Heart left ventricle (tissue), 16 donors: ENCODE data around the gene CINP. TPM values are rescaled to one million over a fixed set of nuclear protein-coding genes. Genes with fewer than 3 reads are reported as not detected.
A peak's percentile ranks its signal among the peaks of the same experiment; 100 is the strongest.

Experiments used
- ATAC-seq, 4 donors: fragments of 200-7000 bp; cut with Tn5 transposase; one replicate each; pipeline ENCODE4 v1.9.1; 2020 to 2022; ENCODE audit warnings: moderate library complexity in 4 of 4, mild to moderate bottlenecking in 3 of 4, moderate number of reproducible peaks in 1 of 4
- DNase-seq, 5 donors: peaks; one replicate each; pipeline ENCODE4 v3.0.0-alpha.2; 2020
- H3K27ac ChIP-seq, 12 donors: fragments of 200-600 bp; sonication (generic) in 4 of 12; one replicate each; pipeline versions ENCODE4 v1.5.0 to v1.8.0; 2016 to 2022; ENCODE audit warnings: mild to moderate bottlenecking in 2 of 12
- H3K27me3 ChIP-seq, 9 donors: fragments of 200-600 bp; sonication (generic) in 2 of 9; one replicate each; pipeline versions ENCODE4 v1.5.1 to v1.8.0; 2016 to 2022; ENCODE audit warnings: mild to moderate bottlenecking in 3 of 9
- H3K36me3 ChIP-seq, 9 donors: fragments of 200-600 bp; sonication (generic) in 2 of 9; one replicate each; pipeline versions ENCODE4 v1.5.0 to v1.8.0; 2018 to 2022; ENCODE audit warnings: mild to moderate bottlenecking in 2 of 9
- H3K4me1 ChIP-seq, 12 donors: fragments of 200-600 bp; sonication (generic) in 4 of 12; one replicate each; pipeline versions ENCODE4 v1.5.0 to v1.8.0; 2016 to 2022; ENCODE audit warnings: mild to moderate bottlenecking in 3 of 12
- H3K4me3 ChIP-seq, 12 donors: fragments of 200-600 bp; sonication (generic) in 4 of 12; one replicate each; pipeline versions ENCODE4 v1.5.0 to v1.8.0; 2017 to 2022; ENCODE audit warnings: mild to moderate bottlenecking in 9 of 12, moderate library complexity in 4 of 12
- H3K9me3 ChIP-seq, 12 donors: fragments of 200-600 bp; sonication (generic) in 4 of 12; one replicate each; pipeline versions ENCODE4 v1.5.0 to v1.8.0; 2016 to 2022; ENCODE audit warnings: mild to moderate bottlenecking in 1 of 12
- CTCF ChIP-seq, 12 donors: fragments of 200-600 bp; sonication (generic) in 4 of 12; IDR thresholded peaks; one replicate each; pipeline versions ENCODE4 v1.5.0 to v1.8.0; 2018 to 2022; ENCODE audit warnings: antibody characterized with exemption in 12 of 12, mild to moderate bottlenecking in 5 of 12
- POLR2A ChIP-seq, 2 donors: fragments of 450-650 bp; IDR thresholded peaks; one replicate each; pipeline ENCODE4 v1.6.1; 2017; ENCODE audit warnings: antibody characterized with exemption in 2 of 2, mild to moderate bottlenecking in 2 of 2, moderate library complexity in 2 of 2
- whole genome bisulfite sequencing, 4 donors: extraction: QIAGEN DNeasy Blood & Tissue Kit in 2 of 4; methylation state at CpG; one replicate each; pipeline versions ENCODE4 v1.1.5 to v1.1.7; 2013 to 2018; 5-methylcytosine and 5-hydroxymethylcytosine counted together
- intact Hi-C, 10 donors: fragments of 100-400 bp; cut with DNase I; formaldehyde crosslinking; loops; one replicate each; pipeline versions ENCODE4 v1.11.1 to v1.14.2; 2022
- polyA plus RNA-seq, 2 donors: library from polyadenylated mRNA; stranded (reverse); fragments of 200-250 nt; gene quantifications; one replicate each; pipeline ENCODE4 v1.2.3, GENCODE V29; 2013
- total RNA-seq, 9 donors: library from RNA; depleted of rRNA in 2 of 9; stranded (reverse); fragments of >200 nt in 2 of 9; fragmentation: NEBNext Ultra II Directional in 3 of 9; extraction: Animal tissue kit (Norgen Biotek cat#: 25700) in 3 of 9; gene quantifications; one replicate each; pipeline versions ENCODE4 v1.1.0 to v1.2.4, GENCODE V29; 2016 to 2023
- donor health status: ischemic (EF 13 %, LVEDD 7.1; RV severe dilation, severe dysfunction).
- donor health status: healthy with polysubstance abuse.
- donor health status: DM: no; HTN: yes; CAD: no.
- donor health status: DM: no; HTN: no; CAD: no.
- donor health status: ischemic (EF 25% LVEDD 6.9; RV normal size, moderate dysfunction).
- donor health status: ischemic (EF 25% LVEDD 5.7; RV mildly dilated, moderate dysfunction).
- donor health status: healthy.
- donor health status: DM: yes; HTN: yes; CAD: no.
- donor health status: ischemic (EF 35%, LVEDD 5.7; RV mildly dilated, moderate dysfunction).
- donor health status: nonischemic (EF 11% LVEDD 7.7; RV severe dilation, severe dysfunction).
- donor health status: DM: yes; HTN: yes; CAD: no.
- donor health status: PGD.
- donor health status: ischemic (EF 29% LVEDD 5.4; RV normal size, mild dysfunction).
- donor health status: nonischemic (EF 23%, LVEDD 6.1; RV moderate dilation, normal function).

CINP gene
- total and polyA plus RNA-seq, 11 donors, result 26.4 to 51.6 (median 35.3) TPM

- H3K4me3 ChIP-seq, result peak overlapping the region; percentile 59 to 97 (median 78)
- peak overlapping the region; percentile 85 to 97 (median 96) for H3K27ac ChIP-seq
- no peaks in the 10 kb centered on the region for H3K9me3 ChIP-seq
- peak in 1 of 5 donors; percentile 58 for DNase-seq
- H3K4me1 ChIP-seq, result peaks cover 0 to 59% (median 34%) of the 10 kb centered on the region in 12 donors
- TF ChIP-seq CTCF (IDR thresholded peaks at IDR 0.05), result no peak
- no peak for TF ChIP-seq POLR2A (IDR thresholded peaks at IDR 0.05)
- H3K36me3 ChIP-seq, result peaks cover 0 to 6% (median 0%) of the 10 kb centered on the region in 9 donors
- ATAC-seq, result no peak
- no peaks in the 10 kb centered on the region for H3K27me3 ChIP-seq
- intact Hi-C loops, result loop anchor here in 8 of 10 donors (2.0 to 10.0 kb wide), 13 partner anchors 43 to 614 kb away; partner anchors contain the start of genes DYNC1H1 (in 5 of the 8), CINP (in 2 of the 8), HSP90AA1 (in 2 of the 8) and TECPR2 (in 2 of the 8)
- WGBS, 4 donors, result 63 to 76% (median 72%) methylated on average over 15 of the region's 15 CpGs
Observed at GRCh38 chr14:102318781-102319276, 43.9 kb downstream of the CINP start.

DNA sequence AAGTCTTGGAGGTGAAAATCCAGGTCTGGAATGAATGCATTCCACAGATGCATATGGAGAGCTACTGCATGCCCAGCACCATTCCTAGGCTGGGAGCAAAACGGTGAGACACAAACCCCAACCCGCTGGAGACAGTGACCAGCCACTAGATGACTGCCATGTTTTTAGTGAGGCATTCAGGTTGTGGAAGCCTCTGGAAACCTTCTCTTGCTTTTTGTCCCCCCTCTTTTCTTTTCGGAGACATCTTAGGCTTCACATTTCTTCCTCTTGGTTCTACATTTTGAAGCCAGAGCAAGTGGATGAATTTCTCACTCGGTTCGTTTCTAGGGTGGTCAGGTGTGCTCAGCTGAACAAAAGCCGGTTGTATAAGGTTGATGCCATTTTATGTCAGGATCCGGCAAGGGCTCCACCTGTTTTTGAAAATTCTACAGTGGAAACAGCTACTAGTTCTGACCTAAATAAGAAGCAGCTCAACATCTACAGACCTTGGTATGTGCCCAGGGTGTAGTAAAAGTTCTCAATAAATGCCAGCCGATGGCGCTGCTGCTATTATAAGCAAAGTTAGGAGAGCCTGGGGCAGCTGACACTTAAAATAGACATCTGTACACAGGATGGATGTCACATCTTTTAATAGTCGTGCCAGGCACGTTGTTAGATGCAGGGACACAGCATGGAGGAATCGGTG, 45.0 kb downstream of the CINP start:
- Histone ChIP-seq H3K4me1 (peaks cover 0 to 56% (median 31%) of the 10 kb centered on the region in 12 donors), H3K27ac (peak overlapping the region; percentile 49 to 97 (median 94)), H3K36me3 (peaks cover 0 to 6% (median 0%) of the 10 kb centered on the region in 9 donors), H3K4me3 (peak overlapping the region; percentile 27 to 74 (median 56)), H3K27me3 (no peaks in the 10 kb centered on the region), H3K9me3 (no peaks in the 10 kb centered on the region)
- peak; percentile 17 to 45 (median 42) for ATAC-seq
- peak in 4 of 5 donors; percentile 57 to 81 (median 68) for DNase-seq
- WGBS, 4 donors, result 33 to 52% (median 48%) methylated on average over 12 of the region's 12 CpGs
- intact Hi-C loops, result loop anchor here in 8 of 10 donors (2.0 to 10.0 kb wide), 13 partner anchors 45 to 613 kb away; partner anchors contain the start of genes DYNC1H1 (in 5 of the 8), CINP (in 2 of the 8), HSP90AA1 (in 2 of the 8) and TECPR2 (in 2 of the 8)
- TF ChIP-seq POLR2A (IDR thresholded peaks at IDR 0.05) (no peak), CTCF (IDR thresholded peaks at IDR 0.05) (peak in 5 of 12 donors; percentile 13 to 34 (median 26))

- ATAC-seq (peak; percentile 70 to 83 (median 80)), DNase-seq (peak; percentile 92 to 97 (median 94))
- H3K27me3 ChIP-seq, result no peaks in the 10 kb centered on the region
- peak overlapping the region; percentile 27 to 74 (median 56) for H3K4me3 ChIP-seq
- 1 to 3% (median 2%) methylated on average over 43 to 54 of the region's 54 CpGs for WGBS, 4 donors
- no peaks in the 10 kb centered on the region for H3K9me3 ChIP-seq
- intact Hi-C loops, result loop anchor here in 8 of 10 donors (5.0 to 10.0 kb wide), 12 partner anchors 45 to 612 kb away; partner anchors contain the start of genes DYNC1H1 (in 5 of the 8), CINP (in 2 of the 8), HSP90AA1 (in 2 of the 8) and TECPR2 (in 2 of the 8)
- H3K4me1 ChIP-seq, result peaks cover 0 to 56% (median 31%) of the 10 kb centered on the region in 12 donors
- H3K27ac ChIP-seq, result peak overlapping the region; percentile 49 to 97 (median 94)
- no peaks in the 10 kb centered on the region for H3K36me3 ChIP-seq
- TF ChIP-seq CTCF (IDR thresholded peaks at IDR 0.05) (peak; percentile 60 to 95 (median 82)), POLR2A (IDR thresholded peaks at IDR 0.05) (peak in 1 of 2 donors; percentile 30)
Observed at GRCh38 chr14:102316743-102317563, 45.7 kb downstream of the CINP start.
